Thyroid gland (tissue), 4 donors: Measurements from ENCODE around the gene SMNDC1.

Experiments
- CTCF ChIP-seq, 6 experiments: fragments of 200-600 bp in 3 of 6; fragments of 450-650 bp in 3 of 6; sonication (generic) in 3 of 6; IDR thresholded peaks; one replicate each; pipeline ENCODE4 v1.5.1; 2016 to 2019; ENCODE audit warnings: antibody characterized with exemption in 6 of 6, mild to moderate bottlenecking in 2 of 6, inconsistent platforms in 1 of 6, moderate library complexity in 1 of 6
- POLR2A ChIP-seq, 2 donors: fragments of 450-650 bp; IDR thresholded peaks; one replicate each; pipeline ENCODE4 v1.6.1; 2017; ENCODE audit warnings: antibody characterized with exemption in 2 of 2, mild to moderate bottlenecking in 2 of 2, moderate library complexity in 1 of 2

- no peak for TF ChIP-seq CTCF (IDR thresholded peaks at IDR 0.05)
- no peak for TF ChIP-seq POLR2A (IDR thresholded peaks at IDR 0.05)
Measured at GRCh38 chr10:110254467-110254866, 50.3 kb downstream of the SMNDC1 start.
